ES-I3 (cell line): ENCODE measurements around the gene BCHE.

Source experiments
- H3K36me3 ChIP-seq: 2 replicates; pipeline ENCODE4 v1.6.1; 2013; ENCODE audit warnings: mild to moderate bottlenecking, low read length, control low read depth, moderate library complexity; ENCODE audit not compliant: insufficient read depth
- H3K4me1 ChIP-seq: 2 replicates; pipeline ENCODE4 v1.6.1; 2013; ENCODE audit warnings: mild to moderate bottlenecking, control low read depth, low read length; ENCODE audit not compliant: insufficient read depth
- H3K9ac ChIP-seq: 2 replicates; pipeline ENCODE4 v1.6.1; 2013; ENCODE audit warnings: low read depth, mild to moderate bottlenecking, low read length, moderate library complexity
- H3K9me3 ChIP-seq: 2 replicates; pipeline ENCODE4 v1.6.1; 2013; ENCODE audit warnings: mild to moderate bottlenecking, low read length, moderate library complexity; ENCODE audit not compliant: control insufficient read depth, insufficient read depth

The BCHE gene

DNA sequence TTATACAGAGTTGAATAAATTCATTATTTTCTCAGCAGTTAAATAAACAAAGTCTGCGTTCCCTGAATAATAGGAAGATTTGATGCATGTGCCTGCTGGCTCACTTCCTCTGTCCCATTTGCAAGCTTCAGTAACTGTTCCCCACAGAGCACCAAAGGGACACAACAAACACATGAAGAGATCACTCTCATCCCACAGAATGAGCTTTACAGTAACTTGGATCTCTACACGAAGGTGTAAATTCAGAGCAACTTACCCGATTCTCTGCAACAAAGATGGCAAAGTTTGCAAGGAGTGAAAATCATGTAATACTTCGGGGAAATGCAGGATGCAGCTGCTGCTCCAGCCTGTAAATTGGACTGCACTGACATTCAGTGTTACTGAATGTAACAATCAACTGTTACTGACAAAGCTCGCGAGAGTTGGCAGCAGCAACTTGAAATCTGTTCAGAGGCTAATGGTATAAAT is at the start of gene BCHE:
TSS of gene BCHE (minus strand) at position 366 of the 468 bp plus-strand sequence. CDS start 6,390 bp downstream, outside the sequence.
- Histone ChIP-seq H3K36me3 (no peaks in the 10 kb centered on the region), H3K9me3 (no peaks in the 10 kb centered on the region), H3K4me1 (no peaks in the 10 kb centered on the region; the same call in 1 of the 2 replicates), H3K9ac (peak within 1 kb of the TSS; percentile 36)

DNA sequence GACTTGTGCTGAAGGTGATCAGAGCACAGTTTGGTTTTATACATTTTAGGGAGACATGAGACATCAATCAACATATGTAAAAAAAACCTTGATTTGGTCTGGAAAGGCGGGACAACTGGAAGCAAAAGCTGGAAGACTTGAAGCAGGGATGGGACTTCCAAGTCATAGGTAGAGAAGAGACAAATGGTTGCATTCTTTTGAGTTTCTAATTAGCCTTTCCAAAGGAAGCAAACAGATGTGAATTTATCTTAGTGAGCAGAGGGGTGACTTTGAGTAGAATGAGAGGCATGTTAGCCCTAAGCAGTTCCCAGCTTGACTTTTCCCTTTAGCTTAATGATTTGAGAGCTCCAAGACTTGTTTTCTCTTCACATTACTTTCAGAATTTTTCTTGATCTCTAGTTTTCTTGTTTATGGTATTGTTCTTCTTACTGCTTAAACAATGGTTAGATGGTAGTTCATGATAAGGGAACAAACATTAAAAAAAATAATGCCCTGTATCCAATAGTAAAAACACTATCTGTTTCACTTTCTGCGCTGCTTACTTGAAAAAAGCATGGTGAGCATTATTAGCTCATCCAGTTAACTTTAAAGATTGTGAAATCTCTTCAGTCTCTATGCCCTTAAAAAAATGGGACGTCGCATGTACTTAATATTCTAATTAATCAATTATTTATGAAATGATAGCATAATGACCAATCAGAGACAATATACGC is 48.5 kb upstream of the BCHE start:
- H3K9ac ChIP-seq = peak overlapping the region; percentile 34

DNA sequence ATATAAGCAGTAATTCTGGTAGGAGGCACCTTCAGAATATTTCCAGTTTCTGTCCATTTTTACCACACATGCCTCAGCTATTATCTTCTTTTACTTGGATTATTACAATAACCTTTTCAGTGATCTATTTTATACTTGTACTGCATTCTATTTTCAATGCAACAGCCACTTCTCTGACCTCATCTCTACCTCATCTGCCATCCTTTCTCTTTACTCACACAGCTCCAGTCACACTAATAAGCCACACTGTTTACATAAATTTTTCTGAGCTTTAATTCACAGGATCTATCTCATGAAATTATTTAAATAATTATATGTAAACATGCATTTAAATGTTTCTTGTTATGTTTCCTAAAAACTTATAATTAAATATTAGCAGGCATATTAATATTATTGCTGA is 47.3 kb upstream of the BCHE start:
- H3K4me1 ChIP-seq = peaks cover 10% of the 10 kb centered on the region
- no peaks in the 10 kb centered on the region for H3K36me3 ChIP-seq
- H3K9ac ChIP-seq = no peak overlapping the region
- H3K9me3 ChIP-seq = no peaks in the 10 kb centered on the region

More for the DNA sequence above, 48.5 kb upstream of the BCHE start:
- Histone ChIP-seq H3K9me3 (no peaks in the 10 kb centered on the region), H3K36me3 (no peaks in the 10 kb centered on the region), H3K4me1 (peaks cover 10% of the 10 kb centered on the region)

- peaks cover 10% of the 10 kb centered on the region for H3K4me1 ChIP-seq
- no peak overlapping the region for H3K9ac ChIP-seq
- no peaks in the 10 kb centered on the region for H3K36me3 ChIP-seq
- no peaks in the 10 kb centered on the region for H3K9me3 ChIP-seq
These were observed 46.7 kb upstream of the BCHE start for GRCh38 chr3:165883863-165884478.

GRCh38 chr3:165883117-165883516 is 45.9 kb upstream of the BCHE start:
- Histone ChIP-seq H3K36me3 (no peaks in the 10 kb centered on the region), H3K9me3 (no peaks in the 10 kb centered on the region), H3K4me1 (peaks cover 10% of the 10 kb centered on the region), H3K9ac (no peak overlapping the region)

GRCh38 chr3:165875644-165876043 is 38.4 kb upstream of the BCHE start:
- Histone ChIP-seq H3K9me3 (peaks cover 7% of the 10 kb centered on the region; the same call in 1 of the 2 replicates), H3K36me3 (peaks cover 4% of the 10 kb centered on the region; the same call in 1 of the 2 replicates), H3K4me1 (no peaks in the 10 kb centered on the region), H3K9ac (no peak overlapping the region)

DNA sequence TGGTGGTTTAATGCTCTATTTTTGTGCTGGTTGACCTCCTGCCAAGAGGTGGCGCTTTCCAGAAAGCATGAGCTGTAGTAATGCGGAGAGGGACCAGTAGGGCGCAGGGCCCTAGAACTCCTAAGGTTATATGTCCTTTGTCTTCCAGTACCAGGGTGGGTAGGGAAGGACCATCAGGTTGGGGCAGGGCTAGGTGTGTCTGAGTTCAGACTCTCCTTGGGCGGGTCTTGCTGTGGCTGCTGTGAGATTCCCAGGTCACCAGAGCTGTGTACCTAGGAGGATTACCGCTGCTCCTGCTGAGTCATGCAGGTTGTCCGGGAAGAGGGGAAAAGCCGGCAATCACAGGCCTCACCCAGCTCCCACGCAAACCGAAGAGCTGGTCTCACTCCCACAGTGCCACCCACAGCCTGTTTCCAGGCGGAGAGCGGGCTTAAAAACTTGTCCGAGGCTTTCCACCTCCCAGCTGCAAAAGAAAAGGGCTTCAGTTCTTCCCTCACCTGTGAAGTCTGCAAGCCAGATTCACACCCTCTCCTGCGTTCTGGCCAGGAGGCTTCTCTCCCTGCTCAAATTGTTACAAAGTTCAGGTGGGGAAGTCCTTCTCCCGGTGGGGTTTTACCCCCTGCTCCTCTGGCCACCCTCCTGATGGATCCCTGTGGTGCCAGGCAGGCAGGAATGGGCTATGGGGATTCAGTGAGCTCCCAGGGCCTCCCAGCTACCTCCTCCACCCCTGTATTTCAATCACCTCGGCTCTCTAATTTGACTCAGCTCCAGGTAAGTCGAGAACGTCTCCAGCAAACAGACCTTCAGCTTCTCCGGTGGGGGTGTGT is 37.7 kb upstream of the BCHE start:
- Histone ChIP-seq H3K4me1 (no peaks in the 10 kb centered on the region), H3K9ac (0 out of 2 replicates have a peak overlapping the region, but pooled peaks have one; percentile 11), H3K36me3 (peaks cover 4% of the 10 kb centered on the region; the same call in 1 of the 2 replicates), H3K9me3 (peaks cover 7% of the 10 kb centered on the region; the same call in 1 of the 2 replicates)

DNA sequence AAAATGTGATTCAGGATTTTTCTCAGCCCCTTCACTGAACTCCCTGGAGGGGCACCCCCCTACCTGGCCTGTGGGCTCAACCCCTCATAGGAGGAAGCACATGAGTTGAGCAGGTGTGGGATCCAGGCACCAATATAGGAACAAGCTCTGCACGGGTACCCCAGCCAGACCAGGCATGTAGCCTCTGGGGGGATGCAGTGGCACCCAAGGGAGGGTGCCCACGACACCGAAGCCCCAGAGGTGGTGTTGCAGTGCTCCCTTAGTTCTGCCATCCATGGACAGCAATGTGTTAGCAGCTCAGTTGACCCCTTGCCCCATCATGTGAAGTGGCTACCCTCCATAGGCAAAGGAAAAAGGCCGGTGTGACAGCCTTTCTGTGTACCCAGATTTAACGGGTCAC is 30.9 kb upstream of the BCHE start:
- Histone ChIP-seq H3K36me3 (no peaks in the 10 kb centered on the region), H3K4me1 (no peaks in the 10 kb centered on the region)

DNA sequence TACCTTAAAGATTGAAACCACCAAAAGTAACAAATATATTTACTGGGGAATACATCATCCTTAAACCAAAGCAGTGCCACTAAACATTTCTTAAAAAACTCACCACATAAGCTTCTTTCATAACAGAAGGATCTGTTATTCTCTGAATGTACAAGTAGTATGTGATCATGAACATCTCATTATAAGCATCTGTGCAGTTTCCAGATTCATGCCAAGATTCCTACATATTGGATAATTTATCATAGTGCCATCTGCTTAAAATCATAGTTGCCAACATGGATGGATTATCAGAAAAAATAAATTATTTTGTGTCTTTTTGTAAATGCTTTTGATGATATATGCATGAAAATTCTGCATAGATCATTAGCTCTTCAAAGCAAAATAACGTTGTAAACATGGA is 21.8 kb upstream of the BCHE start:
- Histone ChIP-seq H3K36me3 (no peaks in the 10 kb centered on the region), H3K4me1 (no peaks in the 10 kb centered on the region), H3K9me3 (no peaks in the 10 kb centered on the region), H3K9ac (no peak overlapping the region)

More for the DNA sequence above, 30.9 kb upstream of the BCHE start:
- H3K9ac ChIP-seq = no peak overlapping the region
- H3K9me3 ChIP-seq = peaks cover 5% of the 10 kb centered on the region; the same call in 1 of the 2 replicates

DNA sequence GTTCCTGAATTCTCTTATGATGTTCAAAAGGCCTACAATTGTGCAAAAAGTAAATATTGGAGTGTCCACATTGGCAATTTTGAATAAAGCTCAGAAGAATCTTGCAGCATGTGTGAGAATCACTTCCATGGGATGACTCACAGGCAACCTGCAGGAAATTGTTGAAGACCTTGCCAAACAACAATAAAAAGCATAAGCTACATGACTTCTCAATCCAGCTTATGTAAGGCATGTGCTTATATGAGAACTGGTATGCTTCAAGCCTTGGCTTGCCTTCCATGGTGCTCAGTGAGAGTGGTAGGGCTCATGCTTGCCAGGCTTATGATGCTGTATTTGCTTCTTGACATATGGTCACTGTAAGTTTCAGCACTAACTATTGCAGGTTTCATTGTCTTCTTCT is 18.4 kb upstream of the BCHE start:
- H3K9me3 ChIP-seq = no peaks in the 10 kb centered on the region
- H3K4me1 ChIP-seq = no peaks in the 10 kb centered on the region
- no peaks in the 10 kb centered on the region for H3K36me3 ChIP-seq
- no peak overlapping the region for H3K9ac ChIP-seq

DNA sequence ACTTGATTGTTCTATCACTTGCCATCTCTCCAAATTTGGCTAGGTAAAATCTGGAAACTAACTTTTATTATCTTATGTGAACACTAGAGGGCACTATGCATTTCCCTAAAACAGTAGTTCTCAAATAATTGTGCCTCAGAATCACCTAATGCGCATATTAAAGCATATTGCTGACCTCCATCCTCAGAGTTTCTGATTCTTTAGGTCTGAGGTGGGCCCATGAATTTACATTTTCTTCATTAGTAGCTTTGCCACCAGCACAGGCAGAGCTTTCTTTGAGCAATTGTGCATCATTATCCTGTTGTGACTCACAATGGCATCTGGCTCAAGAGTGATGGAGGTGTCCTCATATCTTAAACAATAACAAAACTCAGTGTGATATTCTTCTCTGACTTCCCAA is 17.5 kb upstream of the BCHE start:
- no peaks in the 10 kb centered on the region for H3K36me3 ChIP-seq
- no peak overlapping the region for H3K9ac ChIP-seq
- H3K9me3 ChIP-seq = no peaks in the 10 kb centered on the region
- H3K4me1 ChIP-seq = no peaks in the 10 kb centered on the region

DNA sequence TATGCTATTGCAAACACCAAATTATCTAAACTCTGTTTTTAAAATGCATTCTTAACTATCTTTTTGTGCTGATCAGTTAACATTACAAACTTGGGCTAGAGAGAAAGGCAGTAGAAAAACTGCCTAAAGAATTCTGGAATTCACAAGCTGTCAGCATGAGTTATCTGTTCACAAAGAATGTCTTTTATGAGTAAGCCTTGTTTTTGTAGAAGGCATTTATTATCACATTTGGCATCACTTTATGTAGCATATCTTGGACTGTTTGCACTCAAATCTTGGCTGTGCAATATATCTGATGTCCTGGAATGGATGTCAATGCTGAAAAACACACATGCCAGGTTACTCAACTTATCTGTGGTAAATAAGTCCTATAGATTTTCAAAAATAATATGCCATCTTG is 15.5 kb upstream of the BCHE start:
- Histone ChIP-seq H3K4me1 (no peaks in the 10 kb centered on the region), H3K9me3 (no peaks in the 10 kb centered on the region), H3K36me3 (no peaks in the 10 kb centered on the region), H3K9ac (no peak overlapping the region)

GRCh38 chr3:165852191-165852590 is 15.0 kb upstream of the BCHE start:
- Histone ChIP-seq H3K9me3 (no peaks in the 10 kb centered on the region), H3K36me3 (no peaks in the 10 kb centered on the region), H3K4me1 (no peaks in the 10 kb centered on the region), H3K9ac (no peak overlapping the region)

DNA sequence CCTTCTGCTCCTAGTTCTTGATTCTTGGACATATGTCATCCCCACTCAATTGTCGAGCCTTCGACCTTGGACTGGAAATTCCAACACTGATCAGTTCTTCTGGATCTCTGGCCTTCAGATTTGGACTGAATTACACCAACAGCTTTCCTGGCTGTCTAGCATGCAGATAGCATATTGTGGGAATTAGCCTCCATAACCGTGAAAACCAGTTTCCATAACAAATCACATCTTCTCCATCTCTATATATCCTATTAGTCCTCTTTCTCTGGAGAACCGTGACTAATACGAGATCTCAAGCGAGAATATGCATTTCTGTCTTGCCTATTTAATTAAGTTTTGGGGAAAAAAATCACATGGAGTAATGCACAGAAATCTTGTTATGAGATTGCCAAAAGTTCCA is 8.8 kb upstream of the BCHE start:
- Histone ChIP-seq H3K9me3 (no peaks in the 10 kb centered on the region), H3K9ac (no peak overlapping the region), H3K4me1 (no peaks in the 10 kb centered on the region), H3K36me3 (no peaks in the 10 kb centered on the region)
